GM12878 (cell line): ENCODE data around the gene AP3S2. TPM values are rescaled to one million over a fixed set of nuclear protein-coding genes. Genes with fewer than 3 reads are reported as not detected.

Experiments
- ATAC-seq: fragments of 200-7000 bp; cut with Tn5 transposase; 3 replicates; pipeline ENCODE4 v1.9.1; 2020; ENCODE audit warnings: mild to moderate bottlenecking, moderate library complexity
- BruUV-seq: library from RNA; stranded (reverse); fragments of 400-500 nt; replicated peaks from 2 replicates; lab custom pipeline; 2021; lab: Mats Ljungman, UMichigan
- CTCF ChIA-PET: fragments of 300-600 bp; sonication (Branson Sonifier 250); formaldehyde crosslinking; extraction: SDS; loops from one replicate; lab custom pipeline; 2021; ENCODE audit warnings: inconsistent platforms; lab: Yijun Ruan, JAX
- POLR2A ChIA-PET: fragments of 350-600 bp; formaldehyde crosslinking; extraction: SDS; loops from one replicate; lab custom pipeline; 2021; ENCODE audit warnings: inconsistent platforms; lab: Charles Lee
- RAD21 ChIA-PET: fragments of 300-600 bp; sonication (Branson Sonifier 250); formaldehyde crosslinking; loops from one replicate; lab custom pipeline; 2023; ENCODE audit warnings: antibody characterized with exemption; ENCODE audit not compliant: unreplicated experiment; lab: Charles Lee
- SMC1A ChIA-PET: fragments of 300-600 bp; sonication (Branson Sonifier 250); formaldehyde crosslinking; loops from one replicate; lab custom pipeline; 2023; ENCODE audit not compliant: unreplicated experiment, uncharacterized antibody; lab: Charles Lee
- DNase-seq: peaks from one replicate; pipeline ENCODE4 v3.0.0-alpha.2; 2011; ENCODE audit warnings: low read depth, low spot score
- FAIRE-seq: peaks from 3 replicates; lab custom pipeline; 2011; peaks lifted over from hg19 to GRCh38; lab: Jason Lieb, UNC
- H2AFZ ChIP-seq: 2 replicates; pipeline ENCODE4 v1.6.0; 2011; ENCODE audit warnings: low read depth, low read length, control low read depth; ENCODE audit not compliant: control insufficient read depth
- H3K27ac ChIP-seq: 2 replicates; pipeline ENCODE4 v1.5.1; 2011; ENCODE audit warnings: control low read depth; ENCODE audit not compliant: control insufficient read depth, insufficient read depth
- H3K27me3 ChIP-seq, 2 experiments: replicated peaks in 1 of 2; 2 replicates each; pipeline versions ENCODE4 v1.6.0 to v1.6.1; 2011; ENCODE audit warnings: low read length in 1 of 2; ENCODE audit not compliant: control insufficient read depth in 2 of 2, insufficient read depth in 2 of 2
- H3K36me3 ChIP-seq, 2 experiments: 2 replicates each; pipeline ENCODE4 v1.5.1; 2011; ENCODE audit warnings: low read length in 1 of 2; ENCODE audit not compliant: control insufficient read depth in 2 of 2, insufficient read depth in 2 of 2
- H3K4me1 ChIP-seq: 2 replicates; pipeline ENCODE4 v1.6.1; 2011; ENCODE audit warnings: mild to moderate bottlenecking, low read length, moderate library complexity, mixed read lengths; ENCODE audit not compliant: control insufficient read depth, insufficient read depth
- H3K4me2 ChIP-seq: 2 replicates; pipeline ENCODE4 v1.6.0; 2011; ENCODE audit warnings: control low read depth; ENCODE audit not compliant: control insufficient read depth, insufficient read depth
- H3K4me3 ChIP-seq: fragments of 200-600 bp; sonication (generic); 2 replicates; pipeline ENCODE4 v1.5.1; 2016
- H3K79me2 ChIP-seq: 2 replicates; pipeline ENCODE4 v1.6.0; 2011; ENCODE audit warnings: low read length; ENCODE audit not compliant: control insufficient read depth, insufficient read depth
- H3K9ac ChIP-seq: 2 replicates; pipeline ENCODE4 v1.8.0; 2011; ENCODE audit warnings: low read length, control low read depth, mixed read lengths; ENCODE audit not compliant: control insufficient read depth, insufficient read depth
- H3K9me3 ChIP-seq: replicated peaks from 3 replicates; pipeline ENCODE4 v1.5.1; 2011; ENCODE audit warnings: mild to moderate bottlenecking, low read length; ENCODE audit not compliant: control insufficient read depth, insufficient read depth
- H4K20me1 ChIP-seq: 2 replicates; pipeline ENCODE4 v1.6.0; 2011; ENCODE audit not compliant: control insufficient read depth, insufficient read depth
- LARP7 ChIP-seq: fragments of 450-650 bp; IDR thresholded peaks from 2 replicates; pipeline ENCODE4 v1.6.1; 2017; ENCODE audit warnings: mild to moderate bottlenecking
- RUNX3 ChIP-seq: IDR thresholded peaks from 2 replicates; pipeline ENCODE4 v1.6.1; 2012; ENCODE audit warnings: low read length, inconsistent platforms
- TCF3 ChIP-seq: IDR thresholded peaks from 2 replicates; pipeline ENCODE4 v1.6.1; 2012; ENCODE audit warnings: low read depth, mild to moderate bottlenecking, low read length, borderline replicate concordance; ENCODE audit not compliant: insufficient read depth
- WRNIP1 ChIP-seq: IDR thresholded peaks from 2 replicates; pipeline ENCODE4 v1.6.1; 2011; ENCODE audit warnings: low read depth, low read length, improper control_type of control experiment, borderline replicate concordance
- WGBS: methylation state at CpG from one replicate; pipeline ENCODE4 v1.1.6; 2016; ENCODE audit warnings: low lambda C conversion rate; ENCODE audit not compliant: insufficient replicate concordance, insufficient coverage; ENCODE audit errors: missing lambda C conversion rate; 5-methylcytosine and 5-hydroxymethylcytosine counted together
- in situ Hi-C: fragments of 300-500 bp; cut with MboI; formaldehyde crosslinking; loops from 9 replicates; pipeline ENCODE4 v1.14.3; 2018; ENCODE audit warnings: mixed read lengths
- intact Hi-C: fragments of 100-400 bp; cut with micrococcal nuclease; formaldehyde crosslinking; loops from one replicate; pipeline ENCODE4 v1.14.2; 2022; ENCODE audit not compliant: unreplicated experiment
- polyA plus RNA-seq, 11 experiments: library from polyadenylated mRNA; depleted of rRNA in 4 of 11; unstranded in 6 of 11; stranded (reverse) in 5 of 11; fragments of >200 nt; fragmentation: Nextera tagmentation in 4 of 11; fragmentation: Illumina TruSeq in 1 of 11; extraction: Ambion mirVana in 4 of 11; extraction: Trizol in 1 of 11; gene quantifications; 1 replicate in 1 of 11; 2 replicates in 10 of 11; pipeline versions ENCODE4 v1.2.1 to v1.2.3, GENCODE V29; 2011 to 2016; ENCODE audit warnings: inconsistent platforms in 2 of 11, missing spikeins in 2 of 11, low read depth in 1 of 11
- total RNA-seq, 4 experiments: library from RNA; depleted of rRNA in 3 of 4; stranded (reverse); fragments of >200 nt in 3 of 4; fragmentation: Illumina TruSeq in 1 of 4; extraction: Trizol in 1 of 4; gene quantifications; 2 replicates each; pipeline versions ENCODE4 v1.2.1 to v1.2.3, GENCODE V29; 2013 to 2021
- TF ChIP-seq, protein P1 (sequence below): IDR thresholded peaks from 2 replicates; pipeline ENCODE4 v1.6.1; 2012; ENCODE audit warnings: improper control_type of control experiment, low read depth, low read length; ENCODE audit not compliant: insufficient replicate concordance

Gene AP3S2
- total and polyA plus RNA-seq, 10 of the 15 experiments (the other 5 are each of a cell fraction or from before 2014, with no cell fraction given), result 10.0 to 43.6 (median 26.0) TPM

DNA sequence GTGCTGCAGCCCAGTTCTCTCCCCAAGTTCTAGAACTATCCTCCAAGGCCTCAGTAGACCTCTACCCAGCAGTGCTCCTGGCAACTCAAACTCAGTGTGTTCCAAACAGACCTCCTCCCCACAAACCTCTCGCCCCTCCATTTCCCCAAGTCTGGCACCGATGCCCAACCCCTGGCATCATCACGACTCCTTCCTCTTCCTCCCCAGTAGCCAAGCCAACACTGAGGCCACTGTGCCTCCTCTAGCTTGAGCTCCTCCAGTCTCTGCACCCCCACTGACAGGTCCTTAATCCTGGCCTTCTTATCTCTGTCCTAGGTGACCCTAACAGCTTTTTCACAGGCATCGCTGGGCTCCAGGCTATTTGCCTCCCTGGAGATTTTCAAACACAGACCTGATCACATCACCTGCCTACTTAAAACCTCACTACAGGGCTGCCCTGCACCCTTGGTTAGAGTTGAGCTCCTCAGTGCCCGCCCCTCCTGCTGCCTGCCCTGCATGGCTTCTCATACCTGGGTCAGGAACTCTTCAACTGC lies 12.1 kb upstream of the AP3S2 start (continued):
- TF ChIP-seq, protein P1, sequence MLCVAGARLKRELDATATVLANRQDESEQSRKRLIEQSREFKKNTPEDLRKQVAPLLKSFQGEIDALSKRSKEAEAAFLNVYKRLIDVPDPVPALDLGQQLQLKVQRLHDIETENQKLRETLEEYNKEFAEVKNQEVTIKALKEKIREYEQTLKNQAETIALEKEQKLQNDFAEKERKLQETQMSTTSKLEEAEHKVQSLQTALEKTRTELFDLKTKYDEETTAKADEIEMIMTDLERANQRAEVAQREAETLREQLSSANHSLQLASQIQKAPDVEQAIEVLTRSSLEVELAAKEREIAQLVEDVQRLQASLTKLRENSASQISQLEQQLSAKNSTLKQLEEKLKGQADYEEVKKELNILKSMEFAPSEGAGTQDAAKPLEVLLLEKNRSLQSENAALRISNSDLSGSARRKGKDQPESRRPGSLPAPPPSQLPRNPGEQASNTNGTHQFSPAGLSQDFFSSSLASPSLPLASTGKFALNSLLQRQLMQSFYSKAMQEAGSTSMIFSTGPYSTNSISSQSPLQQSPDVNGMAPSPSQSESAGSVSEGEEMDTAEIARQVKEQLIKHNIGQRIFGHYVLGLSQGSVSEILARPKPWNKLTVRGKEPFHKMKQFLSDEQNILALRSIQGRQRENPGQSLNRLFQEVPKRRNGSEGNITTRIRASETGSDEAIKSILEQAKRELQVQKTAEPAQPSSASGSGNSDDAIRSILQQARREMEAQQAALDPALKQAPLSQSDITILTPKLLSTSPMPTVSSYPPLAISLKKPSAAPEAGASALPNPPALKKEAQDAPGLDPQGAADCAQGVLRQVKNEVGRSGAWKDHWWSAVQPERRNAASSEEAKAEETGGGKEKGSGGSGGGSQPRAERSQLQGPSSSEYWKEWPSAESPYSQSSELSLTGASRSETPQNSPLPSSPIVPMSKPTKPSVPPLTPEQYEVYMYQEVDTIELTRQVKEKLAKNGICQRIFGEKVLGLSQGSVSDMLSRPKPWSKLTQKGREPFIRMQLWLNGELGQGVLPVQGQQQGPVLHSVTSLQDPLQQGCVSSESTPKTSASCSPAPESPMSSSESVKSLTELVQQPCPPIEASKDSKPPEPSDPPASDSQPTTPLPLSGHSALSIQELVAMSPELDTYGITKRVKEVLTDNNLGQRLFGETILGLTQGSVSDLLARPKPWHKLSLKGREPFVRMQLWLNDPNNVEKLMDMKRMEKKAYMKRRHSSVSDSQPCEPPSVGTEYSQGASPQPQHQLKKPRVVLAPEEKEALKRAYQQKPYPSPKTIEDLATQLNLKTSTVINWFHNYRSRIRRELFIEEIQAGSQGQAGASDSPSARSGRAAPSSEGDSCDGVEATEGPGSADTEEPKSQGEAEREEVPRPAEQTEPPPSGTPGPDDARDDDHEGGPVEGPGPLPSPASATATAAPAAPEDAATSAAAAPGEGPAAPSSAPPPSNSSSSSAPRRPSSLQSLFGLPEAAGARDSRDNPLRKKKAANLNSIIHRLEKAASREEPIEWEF, result no peak
- no peak for TF ChIP-seq WRNIP1
- no peak for TF ChIP-seq TCF3

GRCh38 chr15:89904519-89904918 lies 10.7 kb upstream of the AP3S2 start:
- Histone ChIP-seq H4K20me1 (no peaks in the 10 kb centered on the region), H3K4me1 (no peaks in the 10 kb centered on the region), H2AFZ (no peak overlapping the region), H3K27ac (no peak overlapping the region), H3K4me3 (no peak overlapping the region), H3K27me3 (no peaks in the 10 kb centered on the region), H3K9me3 (no peaks in the 10 kb centered on the region), H3K79me2 (no peaks in the 10 kb centered on the region), H3K4me2 (no peak overlapping the region), H3K9ac (no peak overlapping the region), H3K36me3 (no peaks in the 10 kb centered on the region)
- RAD21 ChIA-PET, result no interaction called here
- no peak for FAIRE-seq
- TF ChIP-seq LARP7 (no peak), RUNX3 (no peak)
- SMC1A ChIA-PET, result no interaction called here
- 68% methylated on average over 3 of the region's 5 CpGs for WGBS
- in situ Hi-C loops (no loop called here), intact Hi-C loops (no loop called here)
- no TSS peak for BruUV-seq
- CTCF ChIA-PET, result no interaction called here
- DNase-seq, result no peak
- no peak for ATAC-seq
- POLR2A ChIA-PET, result no interaction called here
